Measurements from ENCODE around the gene SMURF1. TPM values are rescaled to one million over a fixed set of nuclear protein-coding genes. Genes with fewer than 3 reads are reported as not detected.

Gene SMURF1
- total and polyA plus RNA-seq, 7 donors: 8.4 to 18.0 (median 14.1) TPM

GRCh38 chr7:99156649-99157048, 12.7 kb upstream of the SMURF1 start:
- no peak for DNase-seq
- TF ChIP-seq POLR2AphosphoS5 (IDR thresholded peaks at IDR 0.05): no peak
- TF ChIP-seq EP300 (IDR thresholded peaks at IDR 0.05): no peak
- TF ChIP-seq, protein P1, sequence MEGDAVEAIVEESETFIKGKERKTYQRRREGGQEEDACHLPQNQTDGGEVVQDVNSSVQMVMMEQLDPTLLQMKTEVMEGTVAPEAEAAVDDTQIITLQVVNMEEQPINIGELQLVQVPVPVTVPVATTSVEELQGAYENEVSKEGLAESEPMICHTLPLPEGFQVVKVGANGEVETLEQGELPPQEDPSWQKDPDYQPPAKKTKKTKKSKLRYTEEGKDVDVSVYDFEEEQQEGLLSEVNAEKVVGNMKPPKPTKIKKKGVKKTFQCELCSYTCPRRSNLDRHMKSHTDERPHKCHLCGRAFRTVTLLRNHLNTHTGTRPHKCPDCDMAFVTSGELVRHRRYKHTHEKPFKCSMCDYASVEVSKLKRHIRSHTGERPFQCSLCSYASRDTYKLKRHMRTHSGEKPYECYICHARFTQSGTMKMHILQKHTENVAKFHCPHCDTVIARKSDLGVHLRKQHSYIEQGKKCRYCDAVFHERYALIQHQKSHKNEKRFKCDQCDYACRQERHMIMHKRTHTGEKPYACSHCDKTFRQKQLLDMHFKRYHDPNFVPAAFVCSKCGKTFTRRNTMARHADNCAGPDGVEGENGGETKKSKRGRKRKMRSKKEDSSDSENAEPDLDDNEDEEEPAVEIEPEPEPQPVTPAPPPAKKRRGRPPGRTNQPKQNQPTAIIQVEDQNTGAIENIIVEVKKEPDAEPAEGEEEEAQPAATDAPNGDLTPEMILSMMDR (IDR thresholded peaks at IDR 0.05): no peak
- no peak for TF ChIP-seq POLR2A (IDR thresholded peaks at IDR 0.05)
- Histone ChIP-seq H3K9me3 (no peaks in the 10 kb centered on the region), H3K27ac (no peak overlapping the region), H3K27me3 (no peaks in the 10 kb centered on the region), H3K36me3 (no peaks in the 10 kb centered on the region), H3K4me1 (no peaks in the 10 kb centered on the region), H3K4me3 (no peak overlapping the region)
- intact Hi-C loops (cut with DNase I): no loop called here

- intact Hi-C loops (cut with DNase I): no loop called here
- DNase-seq: no peak
- 14 to 35% methylated on average over 1 of the region's 1 CpG for whole genome bisulfite sequencing, 2 donors
Measured at GRCh38 chr7:99155211-99155610, 11.3 kb upstream of the SMURF1 start.

GRCh38 chr7:99146979-99147378, 3.1 kb upstream of the SMURF1 start:
- Histone ChIP-seq H3K9me3 (no peaks in the 10 kb centered on the region), H3K27ac (no peak overlapping the region), H3K4me3 (no peak overlapping the region), H3K27me3 (no peaks in the 10 kb centered on the region), H3K36me3 (no peaks in the 10 kb centered on the region), H3K4me1 (peaks cover 0 to 14% (median 5%) of the 10 kb centered on the region in 4 donors)
- TF ChIP-seq POLR2AphosphoS5 (IDR thresholded peaks at IDR 0.05) (no peak), POLR2A (IDR thresholded peaks at IDR 0.05) (no peak), EP300 (IDR thresholded peaks at IDR 0.05) (no peak)
- TF ChIP-seq, protein P1 (IDR thresholded peaks at IDR 0.05): no peak
- 66 to 86% methylated on average over 4 of the region's 4 CpGs for WGBS, 2 donors
- DNase-seq: no peak
- intact Hi-C loops (cut with DNase I): loop anchor here (10.0 kb wide), 1 partner anchor 358 kb away; the partner anchor contains the start of genes ZKSCAN5 and ZNF394

More at GRCh38 chr7:99155211-99155610, 11.3 kb upstream of the SMURF1 start:
- Histone ChIP-seq H3K27me3 (no peaks in the 10 kb centered on the region), H3K36me3 (no peaks in the 10 kb centered on the region), H3K9me3 (no peaks in the 10 kb centered on the region), H3K4me3 (no peak overlapping the region), H3K27ac (no peak overlapping the region), H3K4me1 (no peaks in the 10 kb centered on the region)
- TF ChIP-seq POLR2AphosphoS5 (IDR thresholded peaks at IDR 0.05): no peak
- TF ChIP-seq EP300 (IDR thresholded peaks at IDR 0.05): no peak

- TF ChIP-seq POLR2A (IDR thresholded peaks at IDR 0.05) (no peak), POLR2AphosphoS5 (IDR thresholded peaks at IDR 0.05) (peak in 1 of 4 donors; percentile 36)
- peaks cover 0 to 42% (median 27%) of the 10 kb centered on the region in 4 donors for H3K4me1 ChIP-seq
- no peaks in the 10 kb centered on the region for H3K9me3 ChIP-seq
- peak overlapping the region; percentile 89 to 98 (median 94) for H3K4me3 ChIP-seq
- H3K27ac ChIP-seq: peak overlapping the region; percentile 94 to 100 (median 99)
- no peak for DNase-seq
- no peaks in the 10 kb centered on the region for H3K36me3 ChIP-seq
- WGBS, 2 donors: 1 to 2% methylated on average over 46 of the region's 46 CpGs
- no peaks in the 10 kb centered on the region for H3K27me3 ChIP-seq
- intact Hi-C loops (cut with DNase I): loop anchor here (2.0 to 10.0 kb wide), 8 partner anchors 46 to 415 kb away; partner anchors contain the start of genes ARPC1A, BUD31, PDAP1 and TRRAP
Measured at GRCh38 chr7:99143521-99143852, 421 bp downstream of the SMURF1 start.

DNA sequence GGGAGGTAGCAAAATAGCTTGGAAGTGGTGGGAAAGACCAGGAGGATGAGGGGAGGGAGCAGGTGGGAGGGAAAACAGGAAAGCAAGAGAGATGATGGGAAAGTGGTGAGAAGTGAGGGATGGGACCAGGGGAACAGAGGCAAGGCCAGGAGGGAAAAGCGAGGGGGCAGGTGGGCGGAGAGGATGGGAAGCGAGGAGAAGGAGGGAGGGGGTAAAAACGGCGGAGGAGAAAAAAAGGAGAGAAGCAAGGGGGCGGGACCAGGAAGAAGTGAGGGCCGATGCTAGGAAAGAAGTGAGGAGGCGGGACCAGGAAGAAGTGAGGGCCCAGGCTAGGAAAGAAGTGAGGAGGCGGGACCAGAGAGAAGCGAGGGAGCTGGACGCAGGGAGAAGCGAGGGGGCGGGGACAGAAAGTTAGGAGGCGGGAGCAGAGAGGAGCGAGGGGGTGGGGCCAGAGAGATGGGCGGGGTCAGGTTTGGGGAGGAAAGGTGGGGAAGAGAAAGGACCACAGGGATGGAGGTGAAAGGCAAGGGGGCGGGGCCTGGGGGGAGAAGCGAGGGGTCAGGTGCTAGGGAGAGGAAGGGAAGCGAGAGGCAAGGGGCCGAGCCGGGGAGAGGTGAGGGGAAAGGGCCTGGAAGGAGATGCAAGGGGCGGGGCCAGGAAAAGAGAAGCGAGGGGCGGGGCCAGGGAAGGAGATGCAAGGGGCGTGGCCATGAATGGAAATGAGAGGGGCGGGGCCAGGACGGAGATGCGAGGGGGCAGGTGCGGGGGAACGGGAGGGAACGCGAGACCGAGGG, 984 bp downstream of the SMURF1 start:
- TF ChIP-seq POLR2A (IDR thresholded peaks at IDR 0.05) (no peak), EP300 (IDR thresholded peaks at IDR 0.05) (no peak)
- Histone ChIP-seq H3K9me3 (no peaks in the 10 kb centered on the region), H3K4me3 (peak overlapping the region; percentile 89 to 98 (median 94)), H3K27me3 (no peaks in the 10 kb centered on the region), H3K4me1 (peaks cover 0 to 47% (median 32%) of the 10 kb centered on the region in 4 donors), H3K36me3 (no peaks in the 10 kb centered on the region), H3K27ac (peak overlapping the region; percentile 94 to 100 (median 99))
- DNase-seq: peak; percentile 98
- intact Hi-C loops (cut with DNase I): loop anchor here (2.0 to 10.0 kb wide), 8 partner anchors 46 to 416 kb away; partner anchors contain the start of genes ARPC1A, BUD31, PDAP1 and TRRAP
- WGBS, 2 donors: 4 to 21% methylated on average over 33 of the region's 33 CpGs

Measured in sigmoid colon (tissue), 7 donors.